Measurements from ENCODE around the gene STRN4.

DNA sequence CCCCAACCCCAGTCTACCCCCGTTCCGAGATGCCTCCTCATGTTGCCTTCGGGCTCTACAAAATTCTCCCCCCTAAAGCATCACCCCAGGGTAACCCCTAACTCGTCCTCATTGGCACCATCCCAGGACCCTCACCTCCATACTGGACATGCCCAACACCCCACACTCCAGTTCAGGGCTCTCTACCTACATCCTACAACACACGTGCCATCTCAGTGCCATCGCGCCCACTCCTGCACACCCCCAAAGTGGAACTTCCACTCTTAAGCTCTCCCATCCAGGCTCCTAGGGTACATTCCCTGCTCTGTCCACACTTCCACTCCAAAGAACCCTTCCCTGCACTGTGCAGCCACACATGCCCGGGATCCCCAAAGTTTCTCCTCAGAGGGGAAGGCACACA, 1.2 kb downstream of the STRN4 start:
- TF ChIP-seq, protein P1, sequence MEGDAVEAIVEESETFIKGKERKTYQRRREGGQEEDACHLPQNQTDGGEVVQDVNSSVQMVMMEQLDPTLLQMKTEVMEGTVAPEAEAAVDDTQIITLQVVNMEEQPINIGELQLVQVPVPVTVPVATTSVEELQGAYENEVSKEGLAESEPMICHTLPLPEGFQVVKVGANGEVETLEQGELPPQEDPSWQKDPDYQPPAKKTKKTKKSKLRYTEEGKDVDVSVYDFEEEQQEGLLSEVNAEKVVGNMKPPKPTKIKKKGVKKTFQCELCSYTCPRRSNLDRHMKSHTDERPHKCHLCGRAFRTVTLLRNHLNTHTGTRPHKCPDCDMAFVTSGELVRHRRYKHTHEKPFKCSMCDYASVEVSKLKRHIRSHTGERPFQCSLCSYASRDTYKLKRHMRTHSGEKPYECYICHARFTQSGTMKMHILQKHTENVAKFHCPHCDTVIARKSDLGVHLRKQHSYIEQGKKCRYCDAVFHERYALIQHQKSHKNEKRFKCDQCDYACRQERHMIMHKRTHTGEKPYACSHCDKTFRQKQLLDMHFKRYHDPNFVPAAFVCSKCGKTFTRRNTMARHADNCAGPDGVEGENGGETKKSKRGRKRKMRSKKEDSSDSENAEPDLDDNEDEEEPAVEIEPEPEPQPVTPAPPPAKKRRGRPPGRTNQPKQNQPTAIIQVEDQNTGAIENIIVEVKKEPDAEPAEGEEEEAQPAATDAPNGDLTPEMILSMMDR (IDR thresholded peaks at IDR 0.05): no peak
- no peak for TF ChIP-seq POLR2A (IDR thresholded peaks at IDR 0.05)

Data from tibial nerve (tissue), 3 donors.